HepG2 (cell line): ENCODE results near the gene CCDC57.

Experiments
- NCOR1 ChIP-seq: fragments of 200-600 bp; sonication (generic); IDR thresholded peaks from 2 replicates; pipeline ENCODE4 v1.7.0; 2017; ENCODE audit warnings: antibody characterized with exemption, low read length, borderline replicate concordance
- SP2 ChIP-seq: sonication (generic); formaldehyde crosslinking; IDR thresholded peaks from 2 replicates; pipeline ENCODE4 v1.5.1; 2020; ENCODE audit warnings: mild to moderate bottlenecking, missing genetic modification reagents

DNA sequence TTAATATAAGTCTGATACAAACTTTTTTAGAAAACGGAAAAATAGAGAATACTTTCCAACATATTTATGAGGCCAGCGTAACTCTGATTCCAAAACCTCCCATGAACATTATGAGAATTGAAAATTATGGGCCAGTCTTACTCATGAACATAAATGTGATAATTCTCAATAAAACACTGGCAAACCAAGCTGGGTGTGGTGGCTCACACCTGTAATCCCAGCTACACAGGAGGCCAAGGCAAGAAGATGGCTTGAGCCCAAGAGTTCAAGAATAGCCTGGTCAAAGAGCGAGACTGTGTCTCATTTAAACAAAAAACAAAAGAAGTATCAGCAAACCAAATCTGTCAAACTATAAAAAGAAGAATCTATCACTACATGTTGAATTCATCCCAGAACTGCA, 47.8 kb downstream of the CCDC57 start:
- TF ChIP-seq NCOR1 = no peak
- no peak for TF ChIP-seq SP2
